Tibial nerve (tissue), 4 donors: ENCODE measurements around the gene EPM2A. TPM values are rescaled to one million over a fixed set of nuclear protein-coding genes. Genes with fewer than 3 reads are reported as not detected.
"Not testable (repeated sequence)": the region's sequence is repeated elsewhere in the genome, so short reads cannot be mapped to it uniquely, and the experiment has no call there.

ENCODE experiments used
- DNase-seq, 2 donors: peaks; one replicate each; pipeline ENCODE4 v3.0.0-alpha.2; 2019; ENCODE audit warnings: low spot score in 2 of 2
- H3K27ac ChIP-seq, 4 donors: fragments of 200-600 bp; sonication (generic) in 3 of 4; one replicate each; pipeline ENCODE4 v1.5.1; 2017 to 2019; ENCODE audit warnings: mild to moderate bottlenecking in 1 of 4
- H3K27me3 ChIP-seq, 2 donors: fragments of 200-600 bp; sonication (generic) in 1 of 2; one replicate each; pipeline versions ENCODE4 v1.5.1 to v1.6.0; 2017 to 2019
- H3K36me3 ChIP-seq, 3 donors: fragments of 200-600 bp; sonication (generic); one replicate each; pipeline ENCODE4 v1.5.1; 2018 to 2019
- H3K4me1 ChIP-seq, 4 donors: fragments of 200-600 bp; sonication (generic) in 3 of 4; one replicate each; pipeline ENCODE4 v1.5.1; 2017 to 2019
- H3K4me3 ChIP-seq, 4 donors: fragments of 200-600 bp; sonication (generic) in 3 of 4; one replicate each; pipeline ENCODE4 v1.5.1; 2017 to 2019; ENCODE audit warnings: mild to moderate bottlenecking in 1 of 4, moderate library complexity in 1 of 4
- H3K9me3 ChIP-seq, 4 donors: fragments of 200-600 bp; sonication (generic) in 3 of 4; one replicate each; pipeline ENCODE4 v1.5.1; 2017 to 2019
- EP300 ChIP-seq, 2 donors: sonication (generic); formaldehyde crosslinking; IDR thresholded peaks; one replicate each; pipeline ENCODE4 v1.6.1; 2017; ENCODE audit warnings: antibody characterized with exemption in 2 of 2, mild to moderate bottlenecking in 1 of 2
- POLR2A ChIP-seq, 2 donors: fragments of 450-650 bp; IDR thresholded peaks; one replicate each; pipeline ENCODE4 v1.6.1; 2017; ENCODE audit warnings: antibody characterized with exemption in 2 of 2, mild to moderate bottlenecking in 2 of 2, moderate library complexity in 2 of 2
- whole genome bisulfite sequencing, 2 donors: methylation state at CpG; one replicate each; pipeline ENCODE4 v1.1.5; 2018; 5-methylcytosine and 5-hydroxymethylcytosine counted together
- total RNA-seq, 4 donors: library from RNA; depleted of rRNA; stranded (reverse); fragments of >200 nt; gene quantifications; one replicate each; pipeline ENCODE4 v1.1.0, GENCODE V29; 2016
- TF ChIP-seq, protein P1 (sequence below), 5 experiments: fragments of 200-600 bp in 3 of 5; fragments of 450-650 bp in 2 of 5; sonication (generic) in 3 of 5; IDR thresholded peaks; one replicate each; pipeline ENCODE4 v1.5.1; 2016 to 2019; ENCODE audit warnings: antibody characterized with exemption in 5 of 5, mild to moderate bottlenecking in 3 of 5, moderate library complexity in 2 of 5

Gene EPM2A
- total RNA-seq, 4 donors from 2014 or later: 14.7 to 24.9 (median 20.3) TPM

DNA sequence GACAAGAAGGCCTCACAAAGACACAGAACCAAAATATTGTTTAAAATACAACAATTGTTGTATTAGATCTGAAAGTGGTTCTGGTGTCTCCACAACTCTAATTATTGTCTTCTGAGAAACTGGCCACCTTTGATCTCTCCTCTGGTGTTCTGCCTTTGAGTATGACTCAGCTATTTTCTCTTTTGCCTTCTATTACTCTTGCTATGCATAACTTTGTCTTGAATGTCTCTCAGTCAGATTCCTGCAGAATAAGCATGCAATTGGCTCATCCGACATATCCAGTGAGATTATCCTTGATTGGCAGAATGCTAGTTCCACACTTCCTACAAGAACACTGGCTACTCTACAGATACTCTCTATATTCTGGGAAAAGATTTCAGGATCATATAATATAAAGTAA is 14.3 kb upstream of the EPM2A start:
- no peak for TF ChIP-seq POLR2A (IDR thresholded peaks at IDR 0.05)
- TF ChIP-seq EP300 (IDR thresholded peaks at IDR 0.05): no peak
- TF ChIP-seq, protein P1, sequence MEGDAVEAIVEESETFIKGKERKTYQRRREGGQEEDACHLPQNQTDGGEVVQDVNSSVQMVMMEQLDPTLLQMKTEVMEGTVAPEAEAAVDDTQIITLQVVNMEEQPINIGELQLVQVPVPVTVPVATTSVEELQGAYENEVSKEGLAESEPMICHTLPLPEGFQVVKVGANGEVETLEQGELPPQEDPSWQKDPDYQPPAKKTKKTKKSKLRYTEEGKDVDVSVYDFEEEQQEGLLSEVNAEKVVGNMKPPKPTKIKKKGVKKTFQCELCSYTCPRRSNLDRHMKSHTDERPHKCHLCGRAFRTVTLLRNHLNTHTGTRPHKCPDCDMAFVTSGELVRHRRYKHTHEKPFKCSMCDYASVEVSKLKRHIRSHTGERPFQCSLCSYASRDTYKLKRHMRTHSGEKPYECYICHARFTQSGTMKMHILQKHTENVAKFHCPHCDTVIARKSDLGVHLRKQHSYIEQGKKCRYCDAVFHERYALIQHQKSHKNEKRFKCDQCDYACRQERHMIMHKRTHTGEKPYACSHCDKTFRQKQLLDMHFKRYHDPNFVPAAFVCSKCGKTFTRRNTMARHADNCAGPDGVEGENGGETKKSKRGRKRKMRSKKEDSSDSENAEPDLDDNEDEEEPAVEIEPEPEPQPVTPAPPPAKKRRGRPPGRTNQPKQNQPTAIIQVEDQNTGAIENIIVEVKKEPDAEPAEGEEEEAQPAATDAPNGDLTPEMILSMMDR (IDR thresholded peaks at IDR 0.05): no peak
- Histone ChIP-seq H3K27ac (no peak overlapping the region), H3K4me3 (no peak overlapping the region), H3K36me3 (no peaks in the 10 kb centered on the region), H3K4me1 (no peaks in the 10 kb centered on the region), H3K9me3 (no peaks in the 10 kb centered on the region), H3K27me3 (no peaks in the 10 kb centered on the region)
- 33 to 36% methylated on average over 1 of the region's 1 CpG for WGBS, 2 donors
- no peak for DNase-seq

GRCh38 chr6:145745861-145746260 is 10.5 kb upstream of the EPM2A start:
- Histone ChIP-seq H3K27me3 (no peaks in the 10 kb centered on the region), H3K4me1 (no peaks in the 10 kb centered on the region), H3K9me3 (no peaks in the 10 kb centered on the region), H3K27ac (no peak overlapping the region), H3K36me3 (no peaks in the 10 kb centered on the region), H3K4me3 (no peak overlapping the region)
- no peak for DNase-seq
- WGBS, 2 donors: 97 to 100% methylated on average over 1 of the region's 1 CpG
- TF ChIP-seq EP300 (IDR thresholded peaks at IDR 0.05) (no peak), POLR2A (IDR thresholded peaks at IDR 0.05) (no peak)
- TF ChIP-seq, protein P1 (IDR thresholded peaks at IDR 0.05): no peak

- Histone ChIP-seq H3K9me3 (no peaks in the 10 kb centered on the region), H3K27ac (no peak overlapping the region), H3K4me3 (no peak overlapping the region), H3K4me1 (no peaks in the 10 kb centered on the region), H3K27me3 (no peaks in the 10 kb centered on the region), H3K36me3 (no peaks in the 10 kb centered on the region)
- TF ChIP-seq POLR2A (IDR thresholded peaks at IDR 0.05): no peak
- no peak for DNase-seq
- 82 to 89% methylated on average over 2 of the region's 2 CpGs for WGBS, 2 donors
Observed at GRCh38 chr6:145744619-145745018, 9.3 kb upstream of the EPM2A start.

GRCh38 chr6:145743332-145743731 is 8.0 kb upstream of the EPM2A start:
- no peak overlapping the region for H3K4me3 ChIP-seq
- WGBS, 2 donors: 83 to 95% methylated on average over 2 of the region's 2 CpGs
- no peaks in the 10 kb centered on the region for H3K36me3 ChIP-seq
- H3K27ac ChIP-seq: no peak overlapping the region
- TF ChIP-seq, protein P1 (IDR thresholded peaks at IDR 0.05): no peak
- TF ChIP-seq POLR2A (IDR thresholded peaks at IDR 0.05): no peak
- no peak for TF ChIP-seq EP300 (IDR thresholded peaks at IDR 0.05)
- DNase-seq: no peak
- no peaks in the 10 kb centered on the region for H3K4me1 ChIP-seq
- no peaks in the 10 kb centered on the region for H3K27me3 ChIP-seq
- H3K9me3 ChIP-seq: no peaks in the 10 kb centered on the region

DNA sequence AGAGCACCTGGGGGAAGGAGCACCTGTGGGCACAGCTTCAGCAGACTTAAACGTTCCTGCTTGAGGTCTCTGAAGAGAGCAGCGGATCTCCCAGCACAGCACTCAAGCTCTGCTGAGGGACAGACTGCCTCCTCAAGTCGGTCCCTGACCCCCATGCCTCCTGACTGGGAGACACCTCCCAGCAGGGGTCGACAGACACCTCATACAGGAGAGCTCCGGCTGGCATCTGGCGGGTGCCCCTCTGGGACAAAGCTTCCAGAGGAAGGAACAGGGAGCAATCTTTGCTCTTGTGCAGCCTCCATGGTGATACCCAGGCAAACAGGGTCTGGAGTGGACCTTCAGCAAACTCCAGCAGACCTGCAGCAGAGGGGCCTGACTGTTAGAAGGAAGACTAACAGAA is 7.2 kb upstream of the EPM2A start:
- H3K36me3 ChIP-seq, H3K9me3 ChIP-seq, H3K27ac ChIP-seq, H3K4me3 ChIP-seq, H3K27me3 ChIP-seq, DNase-seq, H3K4me1 ChIP-seq: not testable (repeated sequence)
- 71 to 78% methylated on average over 2 to 6 of the region's 6 CpGs for WGBS, 2 donors

DNA sequence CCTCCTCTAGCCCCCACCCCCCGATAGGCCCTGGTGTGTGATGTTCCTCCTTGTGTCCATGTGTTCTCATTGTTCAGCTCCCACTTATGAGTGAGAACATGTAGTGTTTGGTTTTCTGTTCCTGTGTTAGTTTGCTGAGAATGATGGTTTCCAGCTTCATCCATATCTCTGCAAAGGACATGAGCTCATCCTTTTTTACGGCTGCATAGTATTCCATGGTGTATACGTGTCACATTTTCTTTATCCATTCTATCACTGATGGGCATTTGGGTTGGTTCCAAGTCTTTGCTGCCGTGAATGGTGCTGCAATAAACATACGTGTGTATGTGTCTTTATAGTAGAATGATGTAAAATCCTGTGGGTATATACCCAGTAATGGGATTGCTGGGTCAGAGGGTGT is 4.4 kb upstream of the EPM2A start:
- H3K9me3 ChIP-seq, H3K27me3 ChIP-seq, H3K36me3 ChIP-seq, H3K4me3 ChIP-seq, H3K27ac ChIP-seq, DNase-seq: not testable (repeated sequence)
- H3K4me1 ChIP-seq: peaks cover 0 to 17% (median 6%) of the 10 kb centered on the region in 4 donors
- 90 to 93% methylated on average over 5 of the region's 5 CpGs for WGBS, 2 donors

- Histone ChIP-seq H3K9me3 (no peaks in the 10 kb centered on the region), H3K36me3 (no peaks in the 10 kb centered on the region), H3K4me3 (no peak overlapping the region), H3K4me1 (peaks cover 0 to 28% (median 10%) of the 10 kb centered on the region in 4 donors), H3K27ac (no peak overlapping the region), H3K27me3 (no peaks in the 10 kb centered on the region)
- no peak for DNase-seq
- TF ChIP-seq EP300 (IDR thresholded peaks at IDR 0.05) (no peak), POLR2A (IDR thresholded peaks at IDR 0.05) (no peak)
- TF ChIP-seq, protein P1 (IDR thresholded peaks at IDR 0.05): no peak
Observed at GRCh38 chr6:145738265-145738664, 2.9 kb upstream of the EPM2A start.
